LNCaP clone FGC (cell line): Measurements from ENCODE around the gene PTPN13.

Experiments used
- DNase-seq: peaks from one replicate; pipeline ENCODE4 v3.0.0-alpha.2; 2011; ENCODE audit warnings: low read depth
- H3K4me3 ChIP-seq: 2 replicates; pipeline ENCODE4 v1.5.1; 2011; ENCODE audit warnings: mild to moderate bottlenecking, low read depth, low read length, control low read depth
- CTCF ChIP-seq: IDR thresholded peaks from 2 replicates; pipeline ENCODE4 v1.5.1; 2012; ENCODE audit warnings: mild to moderate bottlenecking; ENCODE audit not compliant: control insufficient read depth, insufficient read depth; ENCODE audit errors: extremely low read depth

The PTPN13 gene

GRCh38 chr4:86565651-86566050 is 28.5 kb upstream of the PTPN13 start:
- no peak overlapping the region for H3K4me3 ChIP-seq
- TF ChIP-seq CTCF, result no peak
- DNase-seq, result no peak

GRCh38 chr4:86569103-86569870 is 24.8 kb upstream of the PTPN13 start:
- no peak overlapping the region for H3K4me3 ChIP-seq
- TF ChIP-seq CTCF, result no peak
- DNase-seq, result no peak

GRCh38 chr4:86579941-86580340 is 14.2 kb upstream of the PTPN13 start:
- no peak for DNase-seq
- TF ChIP-seq CTCF, result no peak
- H3K4me3 ChIP-seq, result no peak overlapping the region

GRCh38 chr4:86582410-86582809 is 11.7 kb upstream of the PTPN13 start:
- no peak for TF ChIP-seq CTCF
- H3K4me3 ChIP-seq, result peak overlapping the region; percentile 27; the same call in 1 of the 2 replicates
- peak; percentile 60 for DNase-seq

- no peak for DNase-seq
- H3K4me3 ChIP-seq, result peak overlapping the region; percentile 11; the same call in 1 of the 2 replicates
- no peak for TF ChIP-seq CTCF
Observed at GRCh38 chr4:86586160-86586572, 7.9 kb upstream of the PTPN13 start.

GRCh38 chr4:86586626-86587380 is 7.3 kb upstream of the PTPN13 start:
- H3K4me3 ChIP-seq, result peak overlapping the region; percentile 11; the same call in 1 of the 2 replicates
- no peak for TF ChIP-seq CTCF
- peak; percentile 72 for DNase-seq
